ENCODE results near the gene RHBDF1.

GRCh38 chr16:104928-105327 lies 32.5 kb upstream of the RHBDF1 start:
- TF ChIP-seq, protein P1, sequence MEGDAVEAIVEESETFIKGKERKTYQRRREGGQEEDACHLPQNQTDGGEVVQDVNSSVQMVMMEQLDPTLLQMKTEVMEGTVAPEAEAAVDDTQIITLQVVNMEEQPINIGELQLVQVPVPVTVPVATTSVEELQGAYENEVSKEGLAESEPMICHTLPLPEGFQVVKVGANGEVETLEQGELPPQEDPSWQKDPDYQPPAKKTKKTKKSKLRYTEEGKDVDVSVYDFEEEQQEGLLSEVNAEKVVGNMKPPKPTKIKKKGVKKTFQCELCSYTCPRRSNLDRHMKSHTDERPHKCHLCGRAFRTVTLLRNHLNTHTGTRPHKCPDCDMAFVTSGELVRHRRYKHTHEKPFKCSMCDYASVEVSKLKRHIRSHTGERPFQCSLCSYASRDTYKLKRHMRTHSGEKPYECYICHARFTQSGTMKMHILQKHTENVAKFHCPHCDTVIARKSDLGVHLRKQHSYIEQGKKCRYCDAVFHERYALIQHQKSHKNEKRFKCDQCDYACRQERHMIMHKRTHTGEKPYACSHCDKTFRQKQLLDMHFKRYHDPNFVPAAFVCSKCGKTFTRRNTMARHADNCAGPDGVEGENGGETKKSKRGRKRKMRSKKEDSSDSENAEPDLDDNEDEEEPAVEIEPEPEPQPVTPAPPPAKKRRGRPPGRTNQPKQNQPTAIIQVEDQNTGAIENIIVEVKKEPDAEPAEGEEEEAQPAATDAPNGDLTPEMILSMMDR (IDR thresholded peaks at IDR 0.05) = no peak
- no peak for TF ChIP-seq POLR2A (IDR thresholded peaks at IDR 0.05)

Data from transverse colon (tissue), 3 donors.